D721Med (cell line): ENCODE data around the gene ARVCF.

Experiments
- DNase-seq: peaks from one replicate; pipeline ENCODE4 v3.0.0; 2011; ENCODE audit warnings: low spot score; ENCODE audit not compliant: insufficient read length
- FAIRE-seq: peaks from 2 replicates; lab custom pipeline; 2011; peaks lifted over from hg19 to GRCh38; lab: Jason Lieb, UNC
- TF ChIP-seq, protein P1 (sequence below): IDR thresholded peaks from 2 replicates; pipeline ENCODE4 v1.5.1; 2012; ENCODE audit warnings: mild to moderate bottlenecking, control low read depth; ENCODE audit not compliant: insufficient read depth; ENCODE audit errors: missing control alignments

Gene ARVCF

DNA sequence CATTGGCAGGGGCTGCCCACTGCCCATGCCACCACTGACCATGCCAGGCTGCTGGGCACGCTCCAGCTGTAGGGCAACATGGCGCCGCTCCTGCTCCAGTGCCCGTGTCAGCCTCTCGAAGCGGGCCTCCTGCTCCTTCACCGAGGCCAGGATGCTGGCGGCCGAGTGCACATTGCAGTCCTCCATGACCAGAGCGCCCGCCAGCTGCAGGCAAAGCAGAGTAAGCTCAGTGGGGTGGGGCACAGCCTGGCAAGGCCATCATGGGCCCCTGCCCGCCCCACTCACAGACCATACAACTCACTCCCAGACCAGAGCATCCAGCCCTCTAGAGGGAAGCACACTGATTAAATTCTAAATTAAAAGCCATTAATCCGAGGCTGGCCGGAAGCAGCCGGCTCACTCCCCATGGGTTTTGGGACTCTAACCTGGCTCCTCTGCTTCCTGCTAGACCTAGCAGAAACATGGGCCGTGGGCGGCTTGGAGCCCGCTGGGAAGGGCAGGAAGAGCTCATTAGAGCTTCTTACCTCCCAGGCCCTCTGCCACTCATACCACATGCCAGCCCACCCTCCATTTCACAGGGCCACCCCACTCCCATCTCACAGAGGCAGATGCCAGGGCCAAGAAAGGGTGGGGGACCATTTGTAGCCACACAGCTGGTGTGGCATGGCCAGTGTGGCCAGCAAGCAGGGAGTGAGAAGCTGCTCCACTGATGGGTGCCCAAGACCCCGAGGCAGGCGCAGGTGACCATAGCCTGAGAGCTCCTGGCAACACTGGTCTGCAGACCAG lies 25.8 kb downstream of the ARVCF start:
- DNase-seq = no peak
- FAIRE-seq = no peak
- TF ChIP-seq, protein P1, sequence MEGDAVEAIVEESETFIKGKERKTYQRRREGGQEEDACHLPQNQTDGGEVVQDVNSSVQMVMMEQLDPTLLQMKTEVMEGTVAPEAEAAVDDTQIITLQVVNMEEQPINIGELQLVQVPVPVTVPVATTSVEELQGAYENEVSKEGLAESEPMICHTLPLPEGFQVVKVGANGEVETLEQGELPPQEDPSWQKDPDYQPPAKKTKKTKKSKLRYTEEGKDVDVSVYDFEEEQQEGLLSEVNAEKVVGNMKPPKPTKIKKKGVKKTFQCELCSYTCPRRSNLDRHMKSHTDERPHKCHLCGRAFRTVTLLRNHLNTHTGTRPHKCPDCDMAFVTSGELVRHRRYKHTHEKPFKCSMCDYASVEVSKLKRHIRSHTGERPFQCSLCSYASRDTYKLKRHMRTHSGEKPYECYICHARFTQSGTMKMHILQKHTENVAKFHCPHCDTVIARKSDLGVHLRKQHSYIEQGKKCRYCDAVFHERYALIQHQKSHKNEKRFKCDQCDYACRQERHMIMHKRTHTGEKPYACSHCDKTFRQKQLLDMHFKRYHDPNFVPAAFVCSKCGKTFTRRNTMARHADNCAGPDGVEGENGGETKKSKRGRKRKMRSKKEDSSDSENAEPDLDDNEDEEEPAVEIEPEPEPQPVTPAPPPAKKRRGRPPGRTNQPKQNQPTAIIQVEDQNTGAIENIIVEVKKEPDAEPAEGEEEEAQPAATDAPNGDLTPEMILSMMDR = no peak

DNA sequence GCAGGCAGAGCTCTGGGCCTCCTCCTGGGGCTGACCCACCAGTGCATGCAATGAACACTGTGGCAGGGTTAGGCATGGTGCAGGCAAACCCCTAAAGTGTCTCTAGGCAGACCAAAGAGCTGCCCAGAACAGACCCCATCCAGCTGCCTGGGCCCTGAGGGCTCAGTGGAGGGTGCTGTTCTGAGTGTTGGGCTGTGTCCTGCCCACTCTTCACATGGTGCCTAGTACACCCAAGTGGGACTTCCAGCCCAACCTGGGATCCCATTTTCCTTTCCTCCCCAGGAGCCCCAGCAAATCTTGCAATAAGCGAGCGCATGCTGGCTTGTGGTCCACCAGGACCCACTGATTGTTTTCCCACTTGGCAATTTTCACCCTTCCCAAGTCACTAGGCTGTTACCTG lies 26.4 kb downstream of the ARVCF start:
- TF ChIP-seq, protein P1 = no peak
- FAIRE-seq (no peak), DNase-seq (no peak)

DNA sequence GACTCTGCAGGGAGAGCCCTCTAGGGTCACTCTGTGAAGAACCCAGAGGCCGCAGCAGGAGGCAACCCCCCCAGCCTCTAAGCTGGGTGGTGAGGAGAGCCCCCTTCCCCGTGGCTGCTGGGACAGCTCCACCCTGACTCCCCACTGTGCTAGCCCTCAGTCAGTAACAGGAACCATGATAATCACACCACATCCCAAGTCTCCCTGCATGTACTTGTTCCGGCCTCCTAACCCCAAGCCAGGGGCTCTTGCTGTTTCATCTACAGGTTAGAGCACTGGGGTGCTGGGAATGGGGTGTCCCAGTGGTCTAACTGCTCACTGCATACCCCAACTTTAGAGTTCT lies 26.9 kb downstream of the ARVCF start:
- TF ChIP-seq, protein P1 = no peak
- FAIRE-seq = no peak
- DNase-seq = no peak

DNA sequence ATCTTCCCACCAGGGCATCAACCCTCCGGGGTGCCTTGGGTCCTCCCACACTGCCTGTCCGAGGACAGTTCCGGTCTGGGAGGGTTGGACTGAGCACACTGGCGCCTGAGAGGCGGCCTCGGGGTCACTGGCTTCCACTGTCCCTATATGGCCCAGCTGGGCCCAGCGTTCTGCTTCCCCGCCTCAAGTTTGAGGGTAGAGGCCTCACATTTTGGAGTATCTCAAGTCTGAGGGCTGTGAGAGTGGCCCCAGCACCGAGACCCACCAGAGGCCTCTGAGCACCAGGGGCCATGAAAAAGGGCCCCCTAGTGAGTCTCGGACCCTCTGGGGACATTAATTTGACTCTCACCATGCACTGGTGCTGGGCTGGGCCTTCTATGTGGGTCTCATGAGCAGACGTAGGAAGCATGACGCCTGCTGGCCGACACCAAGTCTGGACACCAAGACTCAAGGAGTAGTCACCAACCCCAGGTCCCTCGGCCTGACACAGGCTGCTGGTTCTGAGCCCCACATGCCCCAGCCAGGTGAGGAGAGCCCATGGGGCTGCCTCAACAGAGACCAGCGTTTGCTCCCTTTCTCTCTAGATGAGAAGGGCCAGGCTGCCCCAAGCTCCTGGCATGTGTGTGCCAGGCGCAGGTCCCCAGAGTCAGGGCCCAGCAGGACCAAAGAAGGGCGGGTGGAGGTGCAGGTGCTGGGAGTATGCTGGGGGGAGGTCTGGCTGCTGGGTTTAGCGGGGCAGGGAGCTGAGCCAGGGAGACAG lies 27.5 kb downstream of the ARVCF start:
- FAIRE-seq (no peak), DNase-seq (no peak)
- TF ChIP-seq, protein P1 = no peak

DNA sequence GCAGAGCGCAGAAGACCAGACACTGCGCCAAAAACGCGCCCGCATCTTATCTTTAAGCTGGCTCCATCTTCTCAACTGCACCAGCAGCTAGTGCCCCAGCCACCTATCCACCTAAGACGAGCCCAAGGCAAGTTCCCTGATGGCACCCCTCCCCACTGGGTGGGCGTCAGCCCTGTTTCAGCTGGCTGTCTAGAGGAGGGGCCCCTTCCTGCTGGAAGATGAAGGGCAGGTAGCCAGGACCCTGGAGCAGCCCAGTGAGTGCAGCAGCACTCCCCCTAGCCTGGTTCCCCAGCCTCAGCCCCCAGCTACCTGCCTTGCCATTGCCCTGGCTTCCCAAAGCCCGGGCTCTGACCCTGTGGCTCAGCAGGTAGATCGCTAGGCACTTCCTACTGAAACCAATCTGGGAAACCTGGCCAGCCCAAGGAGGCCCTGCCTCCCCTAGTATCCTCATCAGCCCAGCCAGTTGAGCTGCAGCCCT lies 28.3 kb downstream of the ARVCF start:
- DNase-seq (no peak), FAIRE-seq (no peak)
- TF ChIP-seq, protein P1 = no peak

DNA sequence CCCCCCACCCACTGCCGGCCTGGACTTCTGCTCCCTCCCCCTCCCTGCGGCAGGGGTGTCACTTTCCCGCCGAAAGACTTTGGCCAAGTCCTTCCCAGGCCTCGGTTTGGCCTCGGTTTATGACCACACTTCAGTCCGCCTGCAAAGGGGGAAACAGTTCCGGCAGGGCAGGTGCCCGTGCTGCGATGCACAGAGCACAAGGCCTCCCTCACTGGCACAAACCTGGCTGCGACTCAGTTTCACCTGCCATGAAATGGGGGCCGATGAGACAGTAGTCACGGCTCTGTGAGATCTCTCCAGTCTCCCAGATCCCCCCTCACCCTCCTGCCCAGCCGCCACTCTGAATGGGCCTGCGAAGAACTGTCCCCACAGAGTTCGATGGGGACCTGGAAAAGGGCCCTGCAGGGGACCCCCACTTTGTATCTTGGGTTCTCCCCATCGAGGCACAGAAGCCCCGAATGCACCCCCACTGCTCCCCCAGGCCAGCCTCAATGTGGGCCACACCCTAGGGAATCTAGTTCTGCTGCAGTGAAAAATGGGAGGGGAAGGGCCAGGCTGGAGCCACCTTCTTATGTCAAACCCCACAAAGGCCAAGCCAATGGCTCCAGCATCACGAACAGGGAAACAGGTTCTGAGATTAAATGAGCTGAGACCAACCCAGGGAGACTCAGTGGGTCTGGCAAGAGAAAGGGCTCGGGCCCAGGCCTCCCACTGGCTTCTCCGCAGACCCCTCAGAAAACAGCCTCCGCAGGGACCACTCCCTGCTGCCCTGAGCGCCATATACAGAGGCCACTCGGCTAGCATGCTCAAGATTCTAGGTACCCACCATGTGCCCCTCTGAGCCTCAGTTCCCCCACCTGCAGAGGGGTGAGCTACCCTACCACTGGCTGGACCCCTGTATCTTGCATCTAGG lies 29.0 kb downstream of the ARVCF start:
- FAIRE-seq = no peak
- DNase-seq = no peak
- TF ChIP-seq, protein P1 = no peak
